ENCODE results near the gene RFX7.

GRCh38 chr15:56207711-56208110 is 36.0 kb downstream of the RFX7 start:
- TF ChIP-seq EZH2 (IDR thresholded peaks at IDR 0.05) = no peak
- TF ChIP-seq EZH2phosphoT487 (IDR thresholded peaks at IDR 0.05; ENCODE audit: borderline replicate concordance) = no peak
